Fibroblast of skin of left quadriceps (primary cell): ENCODE data around the gene DCST2.

Experiments used
- DNase-seq, 2 experiments: peaks; one replicate each; pipeline ENCODE4 v3.0.0-alpha.2; 2013; ENCODE audit warnings: low read depth in 2 of 2

Gene DCST2

DNA sequence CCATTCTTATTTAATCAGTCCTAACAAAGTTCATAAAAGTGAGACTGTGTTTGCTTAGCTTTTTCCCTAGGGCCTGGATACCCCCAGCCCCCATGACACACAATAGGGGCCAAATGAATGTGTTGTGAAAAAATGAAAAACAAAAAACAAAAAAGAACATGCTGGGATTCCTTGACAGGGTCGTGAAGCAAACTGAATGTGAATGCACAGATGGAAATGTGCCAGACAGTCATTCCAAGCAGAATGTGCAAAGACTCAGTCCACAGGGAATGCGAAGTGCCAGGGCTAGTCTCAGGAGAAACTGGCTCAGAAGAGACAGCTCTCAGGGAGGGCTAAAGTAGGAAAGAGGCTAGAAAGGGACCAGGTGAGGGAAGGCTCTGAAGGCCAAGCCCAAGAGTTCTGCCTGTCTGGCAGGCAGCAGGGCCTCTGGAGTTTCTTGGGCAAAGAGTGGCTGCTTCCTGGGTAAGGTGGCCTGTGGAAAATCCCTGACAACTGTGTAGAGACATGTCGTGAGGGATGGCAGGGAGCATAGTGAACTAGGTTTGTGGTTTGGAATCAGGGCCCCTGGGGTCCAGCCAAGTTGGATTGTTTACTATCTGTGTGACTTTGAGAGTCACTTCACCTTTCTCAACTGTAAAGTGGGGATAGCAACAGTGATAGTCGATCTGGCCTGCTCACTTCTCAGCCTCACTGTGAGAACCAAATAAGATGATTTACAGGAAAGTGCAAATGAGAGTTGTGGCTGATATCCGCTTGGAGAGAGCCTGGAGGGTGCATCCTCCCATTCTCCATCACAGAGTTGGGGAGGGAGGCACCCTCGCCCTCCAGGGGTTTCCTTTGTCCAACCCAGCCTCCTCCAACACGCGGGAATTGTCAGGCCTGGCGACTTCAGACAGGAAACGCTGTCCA is 16.3 kb upstream of the DCST2 start:
- DNase-seq: peak in 1 of 2 experiments; percentile 22

DNA sequence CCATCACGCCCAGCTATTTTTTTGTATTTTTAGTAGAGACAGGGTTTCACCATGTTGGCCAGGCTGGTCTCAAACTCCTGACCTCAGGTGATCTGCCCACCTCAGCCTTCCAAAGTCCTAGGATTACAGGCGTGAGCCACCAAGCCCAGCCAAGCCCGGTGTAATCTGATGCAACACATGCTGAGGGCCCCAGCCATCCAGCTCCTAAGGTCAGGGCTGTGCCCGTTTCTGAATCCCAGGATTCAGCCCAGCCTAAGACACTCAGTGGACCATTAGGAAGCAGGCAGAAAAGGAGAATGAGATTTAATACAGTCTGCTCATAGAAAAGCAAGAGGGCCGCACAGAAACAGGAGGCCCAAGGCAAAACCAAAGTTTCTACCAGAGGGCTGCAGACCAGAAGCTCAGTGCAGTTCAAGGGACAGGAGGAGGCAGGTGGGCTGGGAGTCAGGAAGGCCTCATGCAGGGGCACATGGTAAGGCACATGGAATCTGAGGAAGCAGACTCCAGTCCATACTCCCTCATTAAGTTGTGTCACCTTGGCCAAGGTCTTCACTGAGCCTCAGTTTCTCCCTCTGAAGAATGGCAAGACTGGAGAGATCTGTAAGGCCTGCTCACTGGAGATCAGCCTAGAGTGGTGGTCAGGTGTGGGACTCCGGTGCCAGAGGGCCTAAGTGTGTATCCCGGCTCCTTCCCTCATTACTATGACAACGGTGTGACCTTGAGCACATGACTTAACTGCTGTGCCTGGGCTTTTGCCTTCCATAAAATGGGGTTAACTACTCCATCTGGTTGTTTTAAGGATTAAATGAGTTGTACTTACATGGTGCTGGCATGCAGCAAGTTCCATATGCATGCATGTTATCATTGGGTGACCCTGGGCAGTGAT is 15.1 kb upstream of the DCST2 start:
- no peak for DNase-seq

DNA sequence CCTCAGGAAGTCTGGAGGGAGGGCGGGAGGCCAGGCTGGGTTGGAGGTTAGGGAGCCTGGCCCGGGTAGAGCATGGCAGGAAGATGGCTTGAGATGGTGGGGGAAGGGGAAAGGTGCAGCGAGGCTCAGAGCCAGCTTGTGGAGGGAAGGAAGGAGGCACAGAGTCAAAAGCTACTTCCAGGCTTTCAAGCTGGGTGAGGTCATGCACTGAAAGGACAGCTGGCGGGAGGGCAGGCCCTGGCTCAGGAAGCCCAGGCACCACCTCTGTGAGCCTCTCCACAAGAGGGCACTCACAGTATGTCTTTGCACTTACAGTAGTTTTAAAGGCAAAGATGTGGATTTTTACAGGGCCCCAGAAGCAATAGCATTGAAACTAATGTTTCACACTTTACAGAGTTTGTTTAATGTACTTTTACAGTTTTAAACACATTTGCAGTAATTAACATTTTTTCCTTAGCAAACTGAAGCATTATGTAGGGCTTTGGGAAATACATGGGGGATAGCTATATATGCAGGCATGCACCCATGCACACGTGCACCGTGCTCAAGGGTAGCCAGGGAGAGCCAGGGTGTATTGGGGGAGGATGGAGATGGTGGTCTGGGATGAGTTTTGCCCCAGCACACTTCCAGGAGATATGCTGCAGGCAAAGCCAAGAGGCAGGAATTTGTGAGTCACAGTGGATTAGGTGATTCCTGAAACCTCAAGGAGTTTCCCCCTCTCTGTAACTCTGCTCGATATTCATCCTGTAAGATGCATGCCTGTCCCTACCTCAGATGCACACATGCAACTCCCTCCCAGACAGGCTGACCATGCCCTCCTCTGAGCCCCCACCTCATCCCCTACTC is 11.5 kb upstream of the DCST2 start:
- peak in 1 of 2 experiments; percentile 13 for DNase-seq

DNA sequence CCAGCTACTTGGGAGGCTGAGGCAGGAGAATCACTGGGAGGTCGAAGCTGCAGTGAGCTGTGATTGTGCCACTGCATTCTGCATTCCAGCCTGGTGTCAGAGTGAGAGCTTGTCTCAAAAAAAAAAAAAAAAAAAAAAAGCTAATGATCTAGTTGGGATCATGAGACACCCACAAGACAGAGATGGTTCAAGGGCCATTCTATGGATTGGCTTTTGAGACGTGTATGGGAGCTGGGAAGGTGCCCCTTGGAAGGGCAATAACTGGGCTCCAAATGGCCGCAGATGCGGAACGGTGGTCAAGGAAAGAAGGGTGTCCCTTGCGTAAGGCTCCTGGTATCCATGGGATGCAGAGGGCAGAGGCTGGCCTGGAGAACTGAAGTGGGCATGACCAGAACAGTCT is 10.8 kb upstream of the DCST2 start:
- no peak for DNase-seq

DNA sequence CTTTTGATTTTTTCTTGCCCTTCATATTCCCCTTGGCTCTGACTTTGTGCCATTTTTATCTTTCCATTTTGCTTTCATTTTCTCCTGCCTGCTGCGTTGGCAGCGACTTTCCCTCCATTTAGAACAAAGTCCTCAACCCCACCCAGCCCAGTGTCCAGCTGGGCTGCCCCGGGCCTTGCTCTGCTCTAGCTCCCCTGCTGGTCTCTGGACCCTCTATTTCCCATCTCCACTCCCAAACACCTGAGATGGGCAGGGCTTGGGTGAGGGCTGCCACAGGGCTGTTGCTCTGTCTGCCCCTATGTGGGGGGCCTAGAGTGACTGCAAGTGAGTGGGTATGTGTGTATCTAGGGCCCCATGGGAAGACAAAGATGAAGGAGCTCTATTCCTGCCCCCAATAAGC is 10.2 kb upstream of the DCST2 start:
- DNase-seq: no peak

DNA sequence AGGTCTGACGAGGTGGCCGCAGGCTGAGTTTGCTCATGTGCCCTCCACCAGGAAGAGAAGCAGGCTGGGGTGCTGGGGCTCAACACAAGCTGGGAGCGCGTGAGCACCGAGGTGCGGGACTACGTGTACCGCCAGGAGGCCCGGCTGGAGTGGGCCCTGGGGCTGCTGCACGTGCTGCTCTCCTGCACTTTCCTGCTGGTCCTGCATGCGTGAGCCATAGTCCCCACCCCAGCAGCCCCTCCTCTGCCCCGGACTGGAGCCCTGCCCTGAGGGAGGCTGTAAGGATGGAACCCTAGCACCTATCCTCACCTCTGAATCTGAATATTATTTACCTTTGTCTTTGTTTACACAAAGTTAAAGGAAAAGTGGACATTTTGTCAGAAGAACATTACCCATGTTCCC is 9.7 kb upstream of the DCST2 start:
- DNase-seq: no peak

DNA sequence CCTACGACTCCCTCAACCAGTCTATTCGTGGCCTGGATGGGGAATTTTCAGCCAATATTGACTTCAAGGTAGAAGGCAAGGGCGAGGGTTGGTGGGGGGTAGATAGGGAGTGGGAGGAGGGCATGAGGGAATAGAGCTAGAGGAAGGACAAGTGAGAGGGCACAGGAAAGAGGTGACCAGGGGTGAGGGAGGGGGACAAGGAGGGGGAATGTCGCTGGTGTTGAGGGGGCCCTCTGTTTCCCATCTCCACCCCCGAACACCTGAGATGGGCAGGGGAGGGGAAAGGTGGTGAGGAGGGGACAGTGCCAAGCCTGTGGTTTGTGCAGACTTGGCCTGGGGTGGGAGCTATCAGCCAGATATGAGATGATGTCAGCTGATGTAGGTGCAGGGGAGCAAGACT is 9.2 kb upstream of the DCST2 start:
- no peak for DNase-seq

DNA sequence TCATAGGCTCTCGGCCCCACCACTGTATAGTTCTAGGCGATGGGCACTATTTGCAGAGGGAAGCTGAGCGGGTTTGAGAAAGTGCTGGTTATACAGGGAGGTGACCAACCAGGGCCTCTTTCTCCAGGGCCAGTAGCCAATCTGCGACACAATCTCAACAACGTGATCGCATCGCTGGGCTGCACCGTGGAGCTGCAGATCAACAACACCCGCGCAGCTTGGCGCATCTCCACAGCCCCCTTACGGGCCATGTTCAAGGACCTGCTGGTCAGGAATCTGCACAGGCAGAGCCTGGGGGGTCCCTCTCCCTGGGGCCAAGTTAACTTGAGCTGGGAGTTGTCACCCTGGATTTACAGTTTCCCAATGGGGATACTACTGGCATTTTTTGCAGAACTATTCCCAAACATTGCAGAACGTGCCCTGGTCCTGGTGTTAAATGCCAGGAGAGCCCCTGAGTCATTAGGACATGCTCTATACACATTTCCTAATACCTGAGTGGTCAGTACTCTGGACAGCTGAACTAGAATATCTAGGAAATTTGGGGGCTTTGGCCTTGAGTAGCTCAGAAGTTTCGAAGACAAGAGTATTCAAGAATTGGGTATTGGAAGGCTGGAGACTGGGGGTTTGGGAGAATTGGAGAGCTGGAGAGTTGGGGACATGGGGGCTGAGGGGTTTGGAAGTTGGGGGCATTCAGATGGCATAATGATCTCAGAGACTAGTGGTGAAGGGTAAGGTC is 6.9 kb upstream of the DCST2 start:
- no peak for DNase-seq

DNA sequence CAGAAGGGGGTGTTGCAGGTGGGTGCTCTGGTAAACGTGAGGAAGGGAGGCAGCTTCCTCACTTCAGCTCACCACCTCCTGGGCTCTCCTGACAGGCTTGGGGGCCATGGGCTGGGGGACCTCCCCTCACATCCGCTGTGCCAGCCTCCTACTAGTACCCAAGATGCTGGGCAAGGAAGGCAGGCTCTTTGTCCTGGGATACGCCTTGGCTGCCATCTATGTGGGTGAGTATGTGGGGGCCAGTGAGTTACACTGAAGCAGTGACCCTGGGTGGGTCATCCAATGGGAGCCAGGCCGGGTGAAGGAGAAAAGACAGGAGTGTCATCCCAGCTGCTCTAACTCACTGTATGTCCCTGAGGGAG is 5.7 kb upstream of the DCST2 start:
- DNase-seq: no peak

DNA sequence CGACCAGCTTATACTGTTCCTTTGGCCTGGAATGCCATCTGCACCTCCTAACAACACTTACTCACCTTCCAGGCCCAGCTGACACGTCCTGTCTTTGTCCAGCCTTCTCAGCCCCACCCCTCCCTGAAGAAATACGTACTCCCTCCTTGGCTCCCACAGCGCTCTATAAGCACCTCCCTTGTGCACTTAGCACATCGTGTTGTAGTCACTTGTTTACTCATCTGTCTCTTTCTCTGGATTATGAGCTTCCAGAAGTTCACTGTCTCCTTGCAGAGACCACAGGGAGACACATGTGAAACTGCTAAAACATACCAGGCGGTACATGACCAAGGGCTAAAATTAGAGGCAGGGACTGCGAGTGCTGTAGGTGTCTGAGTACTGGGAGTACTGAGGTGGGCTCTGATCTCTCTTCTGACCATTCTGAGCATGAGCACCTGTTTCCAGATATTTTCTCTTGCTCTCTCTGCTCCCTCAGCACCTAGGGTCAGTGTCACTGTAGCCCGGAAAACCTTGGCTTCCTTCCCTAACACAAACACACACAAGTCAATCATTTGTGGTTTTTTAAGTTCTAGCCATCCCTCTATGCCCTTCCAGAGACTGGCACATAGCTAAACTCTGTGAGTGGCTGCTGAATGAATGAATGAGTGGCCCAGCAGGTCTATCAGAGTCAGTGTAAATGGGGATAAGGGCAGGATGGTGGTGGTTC is 5.2 kb upstream of the DCST2 start:
- no peak for DNase-seq

DNA sequence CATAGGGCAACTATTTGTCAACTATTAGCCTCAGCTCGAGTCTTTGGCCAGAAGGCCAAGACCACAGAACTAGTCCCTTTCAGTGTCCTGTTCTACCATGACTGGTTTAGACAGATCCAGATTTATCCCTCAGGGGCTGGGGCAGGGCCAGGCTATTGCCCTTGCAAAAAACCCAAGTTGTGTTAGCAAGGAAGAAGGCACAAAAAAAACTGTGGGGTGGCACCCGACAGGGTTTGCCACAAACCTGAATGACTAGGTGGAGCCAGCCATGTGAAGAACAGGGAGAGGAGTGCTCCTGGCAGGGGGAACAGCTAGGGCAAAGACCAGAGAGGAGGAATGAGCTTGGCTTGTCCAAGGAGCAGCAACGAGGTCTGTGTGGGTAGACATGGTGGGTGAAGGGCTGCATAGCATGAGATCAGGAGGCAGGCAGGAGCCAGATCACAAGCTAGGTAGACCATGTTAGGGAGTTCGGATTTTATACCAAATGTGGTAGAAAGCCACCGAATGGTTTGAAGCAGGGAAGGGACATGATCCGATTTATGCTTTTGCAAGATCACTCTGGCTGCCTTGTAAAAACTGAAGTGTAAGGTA is 4.4 kb upstream of the DCST2 start:
- no peak for DNase-seq

DNA sequence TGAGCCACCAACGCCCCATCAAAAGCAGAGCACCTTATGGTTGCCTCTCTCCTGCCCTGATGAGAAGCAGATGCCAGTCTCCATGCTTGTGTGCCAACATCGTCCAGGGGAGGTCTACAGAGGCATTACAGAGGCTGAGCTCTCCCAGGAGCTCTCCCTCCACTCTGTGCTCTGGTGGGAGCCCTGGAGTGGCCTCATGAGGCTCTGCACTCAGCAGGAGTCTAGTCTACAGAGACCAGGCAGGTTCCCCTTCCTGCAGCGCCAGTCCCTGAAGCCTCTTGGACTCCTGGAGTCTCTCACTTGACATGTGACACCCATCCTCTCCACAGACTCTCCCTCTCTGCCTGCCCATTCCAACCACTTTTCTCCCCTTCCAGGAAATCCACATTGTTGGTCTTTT is 3.5 kb upstream of the DCST2 start:
- DNase-seq: no peak

DNA sequence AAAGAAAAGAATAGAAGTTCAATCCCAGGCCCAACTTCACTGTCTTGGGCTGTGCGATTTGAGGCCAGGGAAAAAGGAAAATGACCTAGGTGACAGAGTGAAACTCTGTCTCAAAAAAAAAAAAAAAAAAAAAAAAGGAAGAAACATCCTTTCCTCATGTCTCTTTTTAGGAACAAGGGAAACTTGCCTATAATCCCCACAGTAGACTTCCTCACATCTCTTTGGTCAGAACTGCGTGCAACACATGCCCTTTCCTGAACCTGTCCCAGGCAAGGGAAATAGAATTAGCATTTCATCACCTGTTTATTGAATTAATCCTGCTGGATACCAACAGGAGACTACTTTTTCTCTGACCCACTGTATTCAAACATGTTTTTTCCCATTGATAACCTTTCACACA is 2.4 kb upstream of the DCST2 start:
- DNase-seq: no peak

DNA sequence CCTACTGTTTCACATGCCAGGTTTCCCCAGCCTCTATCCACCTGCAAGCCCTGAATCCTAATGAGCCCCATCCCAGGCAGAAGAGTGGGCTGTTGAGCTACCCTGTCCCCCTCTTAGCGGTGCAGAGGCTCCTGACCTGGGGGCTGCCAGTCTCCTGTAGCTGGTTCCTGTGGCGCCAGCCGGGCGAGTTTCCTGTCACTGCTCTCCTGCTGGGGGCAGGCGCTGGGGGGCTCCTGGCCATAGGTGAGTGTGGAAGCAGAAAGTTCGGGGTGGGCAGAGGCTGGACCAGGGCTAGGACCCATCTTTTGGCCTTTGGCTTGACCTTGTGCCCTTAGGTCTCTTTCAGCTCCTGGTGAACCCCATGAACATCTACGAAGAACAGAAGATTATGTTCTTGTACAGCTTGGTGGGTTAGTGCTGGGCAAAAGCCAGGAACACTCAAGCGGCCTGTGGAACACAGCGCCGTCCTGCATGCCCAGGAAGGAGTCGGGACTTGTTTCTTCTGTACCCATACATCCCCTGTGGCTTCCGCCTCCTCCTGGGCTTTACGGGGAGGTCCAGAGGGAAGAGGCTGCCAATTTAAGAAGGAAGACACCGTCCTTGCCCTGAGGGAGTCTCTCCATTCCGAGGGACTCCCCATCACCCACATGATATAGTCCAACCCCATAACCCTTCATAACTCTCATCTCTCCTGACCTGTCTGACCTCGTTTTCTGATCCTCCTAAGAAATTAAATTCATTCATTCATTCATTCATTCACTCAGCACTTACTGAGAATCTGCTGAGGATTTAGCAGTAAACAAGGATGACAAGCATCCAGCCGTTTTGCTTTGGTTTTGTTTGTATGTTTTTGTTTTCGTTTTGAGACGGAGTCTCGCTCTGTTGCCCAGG is 982 bp upstream of the DCST2 start:
- no peak for DNase-seq

DNA sequence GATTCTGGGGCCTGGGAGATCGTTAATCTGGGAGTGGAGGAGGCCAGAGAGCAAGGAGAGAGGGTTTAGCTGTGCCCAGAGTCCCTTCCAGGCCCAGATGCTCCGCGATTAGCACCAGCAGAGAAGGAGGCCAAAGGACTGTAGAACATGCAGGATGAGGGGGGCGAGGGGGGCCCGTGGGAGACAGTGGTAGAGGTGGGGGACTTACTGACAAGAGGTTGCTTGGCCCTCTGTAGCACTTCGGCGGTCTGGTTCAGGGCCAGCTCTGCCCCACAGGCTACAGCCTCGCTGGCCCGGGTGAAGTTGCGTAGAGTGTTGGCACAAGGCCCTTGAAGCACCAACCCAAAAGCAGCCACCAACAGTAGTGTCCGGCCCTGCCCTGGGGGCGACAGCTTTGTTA is 695 bp downstream of the DCST2 start:
- DNase-seq: no peak

DNA sequence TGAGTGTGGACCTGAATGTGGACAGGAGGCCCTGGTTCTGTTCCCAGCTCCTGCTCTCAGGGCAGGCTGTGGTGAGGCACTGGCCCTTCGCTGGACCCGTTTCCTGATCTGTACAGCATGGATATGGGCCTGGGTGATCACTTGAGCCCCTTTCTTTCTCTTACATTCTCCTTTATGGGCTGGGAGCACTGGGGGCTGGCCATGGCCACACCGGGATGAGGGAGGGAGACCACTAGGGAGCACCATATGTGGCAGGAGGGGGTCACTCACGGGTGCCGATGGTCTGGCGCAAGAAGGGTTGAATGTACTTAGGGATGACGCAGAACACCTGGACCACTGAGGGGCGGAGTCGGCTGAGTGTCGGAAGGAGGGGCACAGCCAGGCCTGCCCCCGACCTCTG is 2.7 kb downstream of the DCST2 start:
- no peak for DNase-seq

DNA sequence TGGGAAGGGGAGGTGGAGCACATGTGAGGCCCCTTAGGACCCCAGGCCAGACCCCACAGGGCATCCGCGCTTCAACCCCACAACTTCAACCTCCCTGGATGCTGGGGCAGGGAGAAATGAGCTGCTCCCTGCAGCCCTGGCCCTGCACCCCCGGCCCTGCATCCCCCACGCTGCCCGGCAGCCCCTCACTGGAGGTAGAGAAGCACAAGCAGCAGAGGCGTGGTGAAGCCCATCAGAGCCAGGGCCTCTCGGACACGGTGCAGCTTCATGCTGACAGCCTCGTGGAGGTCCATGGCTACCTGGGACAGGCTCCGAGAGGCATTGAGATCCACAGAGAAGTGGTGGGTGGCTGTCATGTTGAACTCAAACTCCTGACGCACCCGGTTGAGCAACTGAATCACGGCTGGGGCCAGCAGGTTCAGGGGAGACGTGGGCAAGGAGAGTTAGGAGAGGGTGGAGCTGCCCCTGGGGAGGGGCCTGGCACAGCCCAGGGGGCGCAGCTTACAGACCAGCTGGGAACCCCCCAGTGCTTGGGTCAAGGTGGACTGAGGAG is 3.3 kb downstream of the DCST2 start:
- DNase-seq: no peak

DNA sequence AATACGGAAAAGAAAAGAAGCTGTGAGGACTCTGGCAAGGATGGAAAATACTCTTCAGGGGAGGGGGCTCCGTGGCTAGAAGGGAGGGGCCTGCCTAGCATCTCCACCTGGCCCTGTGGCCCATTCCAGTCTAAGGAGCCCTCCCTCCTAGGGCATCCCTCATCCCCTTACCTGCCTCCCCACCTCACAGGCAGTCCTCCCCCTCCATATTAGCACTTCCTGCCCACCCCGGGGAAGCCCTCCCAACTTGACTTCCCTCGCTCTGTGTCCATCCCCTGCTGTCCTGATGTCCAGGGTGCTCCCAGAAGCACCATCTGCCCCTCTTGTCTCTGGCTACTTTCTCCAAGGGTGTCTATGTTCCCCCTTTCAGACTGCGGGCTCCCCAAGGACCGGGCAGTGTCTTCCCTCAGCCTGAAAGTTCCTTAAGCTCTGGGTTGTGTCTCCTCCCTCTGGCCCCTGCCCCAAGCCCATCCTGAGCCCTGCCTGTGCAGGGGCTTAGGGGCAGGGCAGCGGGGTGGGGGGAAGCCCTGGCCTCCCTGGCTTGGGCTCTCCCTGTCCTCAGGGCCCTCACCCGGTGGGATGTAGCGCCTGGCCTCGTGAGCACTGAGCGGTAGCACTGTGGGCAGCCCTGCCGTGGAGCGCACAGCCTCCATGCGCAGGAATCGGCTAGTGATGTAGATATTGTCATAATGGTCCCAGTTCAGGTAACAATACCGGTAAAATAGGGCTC is 3.9 kb downstream of the DCST2 start:
- DNase-seq: no peak
